PC-9 (cell line): ENCODE measurements around the gene RBP4. TPM values are rescaled to one million over a fixed set of nuclear protein-coding genes. Genes with fewer than 3 reads are reported as not detected.

Experiments
- BruUV-seq: library from RNA; stranded (reverse); fragments of 400-500 nt; replicated peaks from 2 replicates; lab custom pipeline; 2021; lab: Mats Ljungman, UMichigan
- CTCF ChIA-PET: fragments of 300-600 bp; sonication (Branson Sonifier 250); formaldehyde crosslinking; loops from one replicate; lab custom pipeline; 2022; ENCODE audit warnings: antibody characterized with exemption; lab: Charles Lee
- POLR2A ChIA-PET: fragments of 300-600 bp; sonication (Branson Sonifier 250); formaldehyde crosslinking; loops from one replicate; lab custom pipeline; 2022; ENCODE audit warnings: antibody characterized with exemption; ENCODE audit not compliant: unreplicated experiment; lab: Charles Lee
- DNase-seq, 2 experiments: peaks; one replicate each; pipeline versions ENCODE4 v3.0.0 to v3.0.0-alpha.2; 2015 to 2022; ENCODE audit warnings: mixed read lengths in 1 of 2
- H2AFZ ChIP-seq: fragments of 200-600 bp; sonication (generic); 2 replicates; pipeline ENCODE4 v1.8.1; 2017; ENCODE audit warnings: antibody characterized with exemption
- H3F3A ChIP-seq: fragments of 200-600 bp; sonication (generic); 2 replicates; pipeline ENCODE4 v1.8.1; 2017; ENCODE audit warnings: antibody characterized with exemption, mild to moderate bottlenecking, low read depth; ENCODE audit not compliant: insufficient read depth
- H3K27ac ChIP-seq: fragments of 200-600 bp; sonication (generic); 2 replicates; pipeline ENCODE4 v1.6.1; 2016; ENCODE audit warnings: mixed run types
- H3K27me3 ChIP-seq: fragments of 200-600 bp; sonication (generic); 2 replicates; pipeline ENCODE4 v1.6.1; 2016; ENCODE audit warnings: low read depth, mixed run types; ENCODE audit not compliant: insufficient read depth
- H3K36me3 ChIP-seq: fragments of 200-600 bp; sonication (generic); 2 replicates; pipeline ENCODE4 v1.6.1; 2016; ENCODE audit warnings: low read depth, mixed run types
- H3K4me1 ChIP-seq: fragments of 200-600 bp; sonication (generic); replicated peaks from 2 replicates; pipeline ENCODE4 v1.6.1; 2016; ENCODE audit warnings: mixed run types; ENCODE audit not compliant: insufficient read depth
- H3K4me2 ChIP-seq: fragments of 200-600 bp; sonication (generic); 2 replicates; pipeline ENCODE4 v1.6.1; 2017; ENCODE audit warnings: mixed run types
- H3K4me3 ChIP-seq: fragments of 200-600 bp; sonication (generic); 2 replicates; pipeline ENCODE4 v1.6.1; 2016; ENCODE audit warnings: mixed run types
- H3K79me2 ChIP-seq: fragments of 200-600 bp; sonication (generic); 2 replicates; pipeline ENCODE4 v1.6.1; 2017; ENCODE audit warnings: low read depth, mixed run types
- H3K9me2 ChIP-seq: fragments of 200-600 bp; sonication (generic); 2 replicates; pipeline ENCODE4 v1.8.1; 2017; ENCODE audit warnings: mild to moderate bottlenecking; ENCODE audit not compliant: insufficient read depth
- H3K9me3 ChIP-seq: fragments of 200-600 bp; sonication (generic); 2 replicates; pipeline ENCODE4 v1.8.1; 2016; ENCODE audit warnings: low read depth; ENCODE audit not compliant: insufficient read depth
- H4K20me1 ChIP-seq: fragments of 200-600 bp; sonication (generic); 2 replicates; pipeline ENCODE4 v1.8.1; 2017; ENCODE audit not compliant: insufficient read depth
- CTCF ChIP-seq: fragments of 200-600 bp; sonication (generic); conservative IDR thresholded peaks from 2 replicates; pipeline ENCODE4 v1.6.1; 2017; ENCODE audit warnings: mixed run types, antibody characterized with exemption, mild to moderate bottlenecking, moderate library complexity
- EZH2 ChIP-seq: fragments of 200-600 bp; sonication (generic); IDR thresholded peaks from 2 replicates; pipeline ENCODE4 v1.8.0; 2017; ENCODE audit warnings: antibody characterized with exemption, low read depth
- intact Hi-C: fragments of 100-400 bp; cut with micrococcal nuclease; formaldehyde crosslinking; loops from one replicate; pipeline ENCODE4 v1.10.0; 2022; ENCODE audit not compliant: unreplicated experiment
- total RNA-seq: library from RNA; stranded (reverse); gene quantifications from 2 replicates; pipeline ENCODE4 v1.2.3, GENCODE V29; 2021

Gene RBP4
- total RNA-seq, 1 experiment from 2014 or later = 0.57 TPM

DNA sequence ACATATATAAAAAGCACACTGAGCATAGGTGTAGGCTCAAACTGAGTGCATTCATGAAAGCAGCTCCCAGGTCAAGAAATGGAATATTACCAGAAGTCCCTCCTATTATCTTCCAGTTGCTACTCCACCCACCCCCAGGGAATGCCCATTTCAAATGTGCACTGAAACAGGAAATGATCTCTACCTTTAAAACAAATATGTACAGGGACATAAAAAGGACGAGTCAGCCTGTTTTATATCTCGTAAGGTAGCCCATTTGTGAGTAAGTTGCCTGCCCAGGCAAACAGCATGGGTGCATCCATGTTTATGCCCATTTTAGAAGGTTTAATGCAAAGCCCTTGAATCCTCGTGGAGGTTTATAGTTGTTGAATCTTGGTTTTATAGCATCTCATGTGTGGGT lies 24.1 kb downstream of the RBP4 start:
- H3K9me3 ChIP-seq = peaks cover 5% of the 10 kb centered on the region; the same call in 1 of the 2 replicates
- intact Hi-C loops = no loop called here
- no peaks in the 10 kb centered on the region for H3K79me2 ChIP-seq
- POLR2A ChIA-PET = interaction anchor here (0.7 kb wide), 1 partner anchor 47 kb away, joined by 3 read pairs; no protein-coding TSS in a partner anchor
- no peaks in the 10 kb centered on the region for H4K20me1 ChIP-seq
- no TSS peak for BruUV-seq
- no peak for TF ChIP-seq EZH2
- H3K36me3 ChIP-seq = 0 out of 2 replicates have a peak, but pooled peaks cover 6% of the 10 kb centered on the region
- H3K27me3 ChIP-seq = no peaks in the 10 kb centered on the region
- no peak overlapping the region for H3K4me2 ChIP-seq
- H3K4me1 ChIP-seq = peaks cover 33% of the 10 kb centered on the region
- peak overlapping the region; percentile 26 for H3K27ac ChIP-seq
- H2AFZ ChIP-seq = no peak overlapping the region
- no peak overlapping the region for H3K4me3 ChIP-seq
- no peaks in the 10 kb centered on the region for H3K9me2 ChIP-seq
- DNase-seq = peak in 1 of 2 experiments; percentile 60
- H3F3A ChIP-seq = peaks cover 11% of the 10 kb centered on the region; the same call in 1 of the 2 replicates
- CTCF ChIA-PET = no interaction called here

DNA sequence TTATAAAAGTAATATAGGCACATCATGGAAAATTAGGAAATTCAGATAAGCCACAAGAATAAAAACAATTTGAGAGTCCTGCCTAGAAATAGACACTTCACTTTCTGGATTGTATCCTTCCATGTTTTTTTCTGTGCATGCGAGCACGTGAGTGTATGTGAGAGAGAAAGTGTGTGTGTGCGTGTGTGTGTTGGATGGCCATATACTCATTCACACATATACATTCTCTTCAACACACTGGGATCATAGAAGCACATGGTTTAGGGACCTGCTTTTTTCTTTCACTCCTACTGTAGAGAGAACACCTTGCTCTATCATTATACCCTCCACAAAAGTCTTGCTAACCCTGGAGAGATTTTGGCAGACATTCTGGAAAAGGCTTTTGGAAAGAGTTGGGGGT lies 27.1 kb downstream of the RBP4 start:
- Histone ChIP-seq H3K79me2 (peaks cover 1% of the 10 kb centered on the region; the same call in 1 of the 2 replicates), H2AFZ (no peak overlapping the region), H3K4me2 (no peak overlapping the region), H3K9me2 (no peaks in the 10 kb centered on the region), H3F3A (peaks cover 5% of the 10 kb centered on the region; the same call in 1 of the 2 replicates), H3K9me3 (no peaks in the 10 kb centered on the region), H3K4me3 (no peak overlapping the region), H3K27ac (no peak overlapping the region), H3K4me1 (peaks cover 34% of the 10 kb centered on the region), H3K36me3 (no peaks in the 10 kb centered on the region), H4K20me1 (no peaks in the 10 kb centered on the region), H3K27me3 (no peaks in the 10 kb centered on the region)
- POLR2A ChIA-PET = no interaction called here
- TF ChIP-seq EZH2 = no peak
- no peak for TF ChIP-seq CTCF
- BruUV-seq = no TSS peak
- CTCF ChIA-PET = no interaction called here
- DNase-seq = no peak
- intact Hi-C loops = no loop called here

DNA sequence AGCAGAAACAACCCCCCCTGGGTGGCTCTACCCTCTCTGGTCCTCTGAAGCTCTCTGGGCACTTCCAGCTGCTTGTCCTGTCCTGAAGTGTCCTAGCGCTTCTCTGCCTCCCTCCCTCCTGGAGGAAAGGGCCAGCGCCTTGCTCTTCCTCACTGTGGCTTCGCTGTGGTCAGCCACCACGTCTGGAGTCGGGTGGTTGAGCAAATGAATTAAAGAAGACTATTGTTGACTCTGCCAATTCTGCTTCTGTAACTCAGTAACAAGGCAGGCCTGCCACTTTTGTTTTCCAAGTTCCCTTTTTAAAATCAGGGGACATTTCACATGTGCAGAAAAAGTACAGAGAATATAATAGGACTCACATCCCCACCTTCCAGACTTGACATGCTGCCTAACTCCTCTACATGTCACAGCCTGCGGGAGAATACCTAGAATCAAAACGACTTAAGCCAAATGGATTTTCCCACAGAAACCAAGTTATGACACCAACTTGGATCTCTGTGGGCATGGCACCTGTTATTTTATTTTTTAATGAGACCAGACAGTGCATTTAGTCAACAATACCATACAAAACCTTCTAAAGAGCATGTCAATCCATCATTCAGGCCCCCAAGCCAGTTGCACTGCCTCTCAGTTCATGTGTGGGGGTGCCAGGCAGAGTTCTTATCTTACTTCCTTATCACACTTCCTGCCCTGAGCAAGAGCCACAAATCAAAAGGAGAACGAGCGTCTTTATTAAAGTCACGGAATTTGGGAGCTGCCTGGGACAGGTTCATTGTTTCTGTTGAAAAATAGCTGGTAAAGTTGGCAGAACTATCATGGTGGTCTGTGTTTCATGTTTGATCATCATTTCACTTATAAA lies 27.8 kb downstream of the RBP4 start:
- no peaks in the 10 kb centered on the region for H3K27me3 ChIP-seq
- no peaks in the 10 kb centered on the region for H3K9me3 ChIP-seq
- no peaks in the 10 kb centered on the region for H3K36me3 ChIP-seq
- H3K4me3 ChIP-seq = no peak overlapping the region
- no peaks in the 10 kb centered on the region for H3K9me2 ChIP-seq
- peaks cover 34% of the 10 kb centered on the region for H3K4me1 ChIP-seq
- H2AFZ ChIP-seq = no peak overlapping the region
- H3K79me2 ChIP-seq = peaks cover 5% of the 10 kb centered on the region; the same call in 1 of the 2 replicates
- DNase-seq = no peak
- intact Hi-C loops = no loop called here
- no peak overlapping the region for H3K27ac ChIP-seq
- no TSS peak for BruUV-seq
- H3K4me2 ChIP-seq = no peak overlapping the region
- POLR2A ChIA-PET = no interaction called here
- no peaks in the 10 kb centered on the region for H3F3A ChIP-seq
- no peak for TF ChIP-seq EZH2
- TF ChIP-seq CTCF = no peak
- H4K20me1 ChIP-seq = no peaks in the 10 kb centered on the region
- CTCF ChIA-PET = no interaction called here
